NCI-H2227 treated with DMSO at 0.1 percent for 48 hours (cell line): ENCODE data around the gene RAD51B.

Experiments
- DNase-seq: peaks from one replicate; lab custom pipeline; 2025; lab: John Stamatoyannopoulos, UW

RAD51B gene

DNA sequence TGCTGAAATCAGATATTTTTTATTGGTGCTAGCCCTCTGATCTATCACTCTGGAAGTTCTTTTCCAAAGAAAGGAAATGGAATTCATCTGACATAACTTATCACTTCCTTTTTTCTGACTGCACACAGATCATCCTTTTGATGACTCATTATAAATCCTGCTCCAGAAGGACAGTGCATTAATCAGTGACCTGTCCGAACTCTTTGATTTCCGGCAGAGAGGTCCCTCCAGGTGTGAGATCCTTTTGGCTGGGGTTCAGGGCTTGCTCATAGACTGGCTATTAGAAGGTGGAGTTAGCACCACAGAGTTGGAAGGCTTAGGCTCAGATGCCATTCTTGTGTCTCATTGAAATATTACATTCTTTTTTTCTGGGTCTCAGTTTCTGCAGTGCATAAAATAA, 645.1 kb downstream of the RAD51B start:
- DNase-seq = no peak

DNA sequence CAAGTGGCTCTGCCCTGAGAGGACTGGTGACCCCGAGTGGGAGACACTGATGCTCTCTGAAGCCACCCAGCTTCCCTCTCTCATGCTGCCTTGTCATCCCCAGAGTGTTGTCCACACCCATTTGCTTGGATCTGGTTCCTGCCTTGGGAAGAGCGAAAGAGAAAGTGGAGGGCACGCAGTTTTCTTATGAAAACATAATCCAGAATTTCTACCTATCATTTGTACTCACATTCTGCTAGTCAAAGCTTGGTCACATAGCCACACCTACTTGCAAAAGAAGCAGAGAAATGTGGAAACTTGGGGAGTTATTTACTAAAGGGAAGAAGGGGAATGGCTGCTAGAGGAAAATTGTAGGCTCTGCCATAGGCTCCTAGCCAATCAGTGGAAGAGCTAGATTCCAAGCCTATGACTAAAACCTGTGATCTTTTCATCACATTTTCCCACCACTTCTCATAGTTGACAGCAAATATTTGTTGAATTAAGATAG, 647.0 kb downstream of the RAD51B start:
- no peak for DNase-seq

DNA sequence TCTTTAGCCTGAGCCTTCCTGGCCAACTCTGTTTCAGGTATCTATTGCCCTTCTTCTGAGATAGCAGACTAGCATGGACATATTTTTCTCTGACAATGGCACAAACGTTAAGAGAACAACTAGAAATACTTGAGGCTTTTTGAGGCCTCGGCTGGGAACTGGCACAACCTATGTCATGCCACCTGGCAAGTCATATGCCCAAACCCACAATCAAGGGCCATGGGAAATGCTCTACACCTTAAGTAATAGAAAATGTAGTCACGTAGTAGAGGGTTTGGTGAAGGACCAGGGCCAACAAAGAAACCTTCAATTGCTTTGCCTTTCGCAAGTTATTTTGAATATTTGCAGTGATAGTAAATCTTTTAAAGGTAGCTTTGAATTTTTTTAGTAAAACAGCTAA, 647.8 kb downstream of the RAD51B start:
- no peak for DNase-seq

DNA sequence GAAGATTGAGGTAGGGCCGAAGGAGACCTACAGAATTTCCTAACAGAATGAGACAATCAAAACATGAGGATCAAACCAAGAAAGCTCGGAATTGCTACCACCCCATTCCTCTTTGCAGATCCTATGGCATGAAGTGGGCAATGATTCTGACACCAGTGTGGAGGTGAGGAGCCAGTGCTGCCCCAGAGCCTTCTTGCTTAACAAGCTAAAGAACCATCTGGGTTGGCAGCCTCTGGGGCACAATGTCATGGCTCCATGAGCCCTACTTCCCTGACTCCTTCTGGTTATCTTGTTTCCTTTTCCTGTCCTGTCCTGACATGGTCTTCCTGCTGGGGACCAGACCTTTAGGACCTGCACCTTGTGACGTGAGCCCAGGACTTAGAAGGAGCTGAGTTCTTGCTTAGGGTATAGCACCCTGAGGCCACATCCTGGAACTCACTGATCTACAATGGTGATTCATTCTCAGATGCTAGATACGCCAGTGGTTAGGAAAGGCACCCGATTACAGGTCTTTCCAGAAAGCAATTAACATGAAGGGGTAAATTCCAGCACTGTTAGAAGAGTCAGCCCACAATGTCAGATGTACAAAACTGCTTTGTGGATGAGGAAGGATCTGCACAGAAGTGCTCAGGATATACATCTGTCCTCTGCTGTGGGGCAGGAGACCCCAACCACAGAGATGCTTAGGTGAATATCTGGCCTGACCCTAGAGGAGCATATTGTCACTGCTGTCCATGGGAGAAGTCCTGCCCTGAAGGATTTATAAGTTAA, 649.0 kb downstream of the RAD51B start:
- no peak for DNase-seq

DNA sequence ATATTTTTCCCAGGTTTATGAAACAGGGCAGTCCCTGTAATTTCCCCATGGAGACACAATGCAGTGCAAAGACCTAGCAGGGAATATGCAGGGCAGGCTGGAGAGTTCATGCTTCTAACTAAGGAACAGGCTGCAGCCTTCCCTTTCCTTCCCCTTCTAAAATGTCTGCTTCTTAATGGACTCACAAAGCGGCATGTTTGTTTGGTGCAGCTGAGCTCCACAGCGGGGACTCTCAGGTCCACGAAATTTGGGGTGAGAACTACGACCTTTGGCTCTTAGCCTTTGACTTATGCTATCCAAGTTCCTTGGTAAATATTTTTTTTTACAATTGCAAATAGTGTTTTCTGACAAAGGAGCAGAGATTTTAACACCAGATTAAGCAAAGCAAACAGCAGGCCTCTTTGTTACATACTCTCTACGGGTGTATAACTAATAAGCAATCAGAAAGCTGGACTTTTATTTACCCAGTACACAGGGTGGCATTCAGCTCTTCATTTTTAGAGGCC, 649.7 kb downstream of the RAD51B start:
- no peak for DNase-seq

DNA sequence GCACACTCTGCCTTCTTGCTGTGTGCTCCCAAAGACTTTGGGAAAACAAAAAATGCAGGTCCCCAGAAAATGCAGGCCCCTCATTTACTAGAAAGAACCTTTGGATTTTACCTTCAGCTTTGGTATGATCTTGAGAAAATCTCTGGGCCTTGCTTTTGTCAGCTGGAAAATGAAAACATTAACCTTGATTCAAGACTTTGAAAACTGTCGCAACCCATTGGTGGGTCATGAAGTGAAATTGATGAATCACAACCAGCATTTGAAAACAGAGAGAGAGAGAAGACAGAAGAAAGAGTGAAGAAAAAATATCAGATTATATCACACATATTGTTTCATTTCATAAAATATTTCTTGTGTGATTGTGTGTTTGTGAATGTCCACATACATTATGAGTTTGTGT, 650.8 kb downstream of the RAD51B start:
- no peak for DNase-seq

DNA sequence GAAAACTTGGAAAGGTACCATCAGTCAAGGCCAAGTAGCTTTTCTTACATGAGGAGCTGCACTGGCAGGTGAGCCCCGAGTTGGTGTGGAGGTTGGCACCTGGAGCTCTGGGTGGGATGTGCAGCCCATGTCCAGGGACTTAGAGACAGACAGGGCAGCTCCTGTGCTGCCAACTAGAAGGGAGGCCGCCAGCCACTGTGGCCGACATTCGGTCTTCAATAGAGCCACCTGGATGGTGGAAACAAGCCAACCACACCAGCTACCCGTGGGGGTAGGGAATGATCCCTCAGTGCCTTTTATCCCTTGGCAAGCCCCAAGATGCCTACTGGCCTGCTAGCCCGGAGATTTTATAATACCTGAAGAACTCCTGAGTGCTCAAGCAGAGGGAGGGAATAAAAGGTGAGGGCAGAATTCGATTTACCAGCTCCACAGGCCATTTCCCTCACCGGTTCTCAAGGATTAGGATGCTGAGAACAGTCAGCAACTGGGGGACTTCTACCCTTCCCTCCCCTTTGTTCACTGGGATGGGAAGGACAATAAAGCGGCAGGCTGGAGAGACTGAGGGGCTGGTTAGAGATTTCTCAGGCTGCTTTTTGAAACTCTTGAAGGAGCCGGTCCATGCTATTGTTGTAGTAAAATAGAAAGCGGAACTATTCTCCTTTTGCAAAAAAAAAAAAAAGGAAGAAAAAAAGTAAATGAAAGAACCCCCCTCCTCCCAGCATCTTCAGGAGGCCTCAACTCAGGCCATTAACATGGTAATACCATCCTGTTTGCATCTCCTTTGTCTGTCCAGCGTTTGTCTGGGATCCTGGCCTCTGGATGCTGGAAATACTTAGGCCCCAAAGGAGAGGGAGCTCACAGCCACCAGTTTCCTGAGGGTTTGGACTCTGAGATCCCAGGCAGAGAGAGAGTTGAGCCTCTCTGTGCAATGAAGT, 651.7 kb downstream of the RAD51B start:
- DNase-seq = no peak

DNA sequence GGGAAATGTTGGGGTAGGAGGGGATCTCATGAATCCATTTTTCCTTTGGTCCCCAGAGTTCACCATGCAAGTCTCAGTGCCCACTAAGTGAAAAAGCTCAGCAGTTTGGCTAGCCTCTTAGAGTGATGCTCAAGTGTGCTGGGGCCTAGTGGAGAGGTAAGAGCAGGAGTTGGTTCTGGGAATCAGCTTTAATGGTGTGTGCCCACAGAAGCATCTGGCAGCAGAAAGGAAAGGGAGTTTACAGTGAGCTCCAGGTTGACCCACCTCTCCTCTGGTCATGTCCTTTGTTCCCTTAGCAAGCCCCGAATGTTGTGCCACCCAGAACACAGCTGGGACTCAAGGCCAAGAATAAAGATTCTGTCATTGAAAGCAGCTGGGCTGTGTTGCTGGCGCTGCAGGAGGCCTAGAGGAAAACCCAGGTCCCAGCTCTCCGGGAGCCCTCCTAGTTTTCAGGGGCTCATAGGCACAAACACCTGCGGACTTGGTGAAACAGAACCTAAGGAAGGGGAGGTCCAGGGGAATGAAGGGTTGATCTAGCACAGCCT, 652.5 kb downstream of the RAD51B start:
- DNase-seq = no peak

DNA sequence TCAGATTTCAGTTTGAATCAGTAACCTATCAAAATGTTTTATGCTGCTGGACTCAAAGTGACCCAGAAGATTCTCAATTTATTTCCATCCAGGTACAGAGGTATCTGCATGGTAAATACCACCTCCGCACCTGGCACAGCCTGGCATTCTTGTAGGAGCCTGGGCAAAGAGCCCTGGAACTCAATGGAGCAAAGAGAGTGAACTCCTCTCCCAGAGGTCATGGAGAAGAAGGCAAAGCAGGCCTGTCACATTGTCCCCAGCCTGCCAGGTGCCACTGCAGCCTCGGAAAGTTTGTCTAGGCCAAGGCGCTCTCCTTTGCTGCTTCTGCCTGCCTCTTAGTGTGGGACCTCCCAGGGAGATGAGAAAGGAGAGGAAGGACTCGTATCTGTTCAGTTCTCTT, 653.5 kb downstream of the RAD51B start:
- no peak for DNase-seq

DNA sequence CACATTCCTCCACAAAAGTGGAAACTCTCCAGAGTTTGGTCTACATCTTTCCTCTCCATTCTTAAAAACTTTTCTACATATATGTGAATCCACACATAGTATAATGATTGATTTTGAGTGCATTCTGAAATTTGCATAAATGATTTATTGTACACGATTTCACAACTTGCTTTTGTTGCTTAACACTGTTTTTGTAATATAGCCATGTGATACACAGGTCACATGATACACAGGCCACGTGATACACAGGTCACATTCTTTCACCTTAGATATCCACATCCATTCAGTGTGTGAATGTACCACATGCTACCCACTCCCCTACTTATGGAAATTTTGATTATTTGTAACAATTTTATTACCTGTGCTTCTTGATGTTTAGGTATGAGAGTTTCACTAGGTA, 654.2 kb downstream of the RAD51B start:
- no peak for DNase-seq

DNA sequence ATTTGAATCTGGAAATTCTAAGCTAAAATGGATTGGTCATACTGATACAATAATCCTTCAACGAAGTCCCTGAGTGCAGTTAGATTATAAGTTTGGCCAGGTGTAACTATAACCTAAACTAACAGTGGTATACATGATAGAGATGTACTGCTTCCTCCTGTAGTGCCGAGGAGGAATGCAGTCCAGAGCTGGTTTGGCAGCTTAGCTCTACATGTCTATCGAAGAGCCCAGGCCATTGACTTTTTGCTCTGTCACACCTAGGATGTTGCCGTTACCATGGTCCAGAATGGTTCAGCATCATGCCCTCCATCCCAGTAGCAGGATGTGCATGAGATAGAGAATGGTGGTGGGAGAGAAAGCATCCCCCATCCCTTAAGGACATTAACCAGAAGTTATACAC, 655.2 kb downstream of the RAD51B start:
- no peak for DNase-seq

DNA sequence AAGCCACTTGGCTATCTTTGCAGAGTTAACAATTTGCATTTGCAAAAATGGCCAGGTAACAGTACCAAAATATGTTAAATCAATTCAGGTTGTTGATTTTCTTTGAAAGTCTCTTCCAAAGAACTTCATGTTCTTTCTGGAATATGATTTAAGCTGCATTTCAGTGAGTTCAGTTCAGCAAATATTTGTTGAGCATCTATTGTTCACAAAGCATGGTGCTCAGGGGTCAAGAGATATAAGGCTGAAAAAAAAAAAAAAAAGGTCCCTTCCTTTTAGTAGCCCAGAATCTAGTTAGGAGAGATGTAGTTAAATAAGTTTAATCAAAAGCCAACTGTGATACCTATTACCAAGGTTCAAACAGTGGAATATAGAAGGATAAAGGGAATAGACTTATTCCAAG, 656.2 kb downstream of the RAD51B start:
- DNase-seq = no peak

DNA sequence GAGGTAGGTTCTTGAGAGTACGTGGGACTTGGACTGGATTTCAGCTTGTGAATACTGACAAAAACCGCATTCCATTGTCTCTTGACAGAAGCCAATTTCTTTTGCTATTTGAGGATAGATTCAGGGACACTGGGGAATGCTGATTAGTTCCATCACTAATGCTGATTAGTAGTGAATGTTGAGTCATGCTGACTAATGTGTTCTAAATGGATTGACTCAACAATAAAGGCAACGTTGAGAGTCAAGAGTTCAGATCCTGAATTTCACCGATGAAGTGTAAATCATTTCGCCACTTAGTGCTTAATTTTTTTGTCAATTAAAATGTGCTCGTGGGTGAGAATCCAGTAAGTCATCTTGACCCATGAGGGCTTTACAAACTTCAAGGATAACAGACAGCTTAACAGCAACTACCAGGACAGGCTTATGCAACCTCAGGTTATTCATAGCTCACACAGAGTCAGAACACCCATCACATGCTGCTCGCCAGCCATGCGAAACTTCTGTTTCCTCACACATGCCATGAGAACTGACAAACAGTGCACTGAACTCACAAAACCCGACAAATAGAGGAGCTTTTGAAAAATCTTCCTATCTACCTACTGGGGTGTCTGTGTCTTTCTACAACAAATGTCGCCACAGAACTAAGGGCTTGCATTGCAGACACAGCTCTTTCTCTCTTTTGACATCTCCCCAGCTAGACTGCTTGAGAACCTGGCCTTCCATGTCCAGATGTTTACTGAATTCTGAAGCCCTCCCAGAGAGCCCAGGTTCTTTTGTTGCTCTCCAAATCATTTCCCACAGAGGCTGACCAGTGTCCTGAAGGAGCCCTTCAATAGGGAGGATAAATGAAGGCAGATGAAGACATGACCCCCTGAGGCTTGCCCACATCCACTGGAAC, 656.9 kb downstream of the RAD51B start:
- no peak for DNase-seq

DNA sequence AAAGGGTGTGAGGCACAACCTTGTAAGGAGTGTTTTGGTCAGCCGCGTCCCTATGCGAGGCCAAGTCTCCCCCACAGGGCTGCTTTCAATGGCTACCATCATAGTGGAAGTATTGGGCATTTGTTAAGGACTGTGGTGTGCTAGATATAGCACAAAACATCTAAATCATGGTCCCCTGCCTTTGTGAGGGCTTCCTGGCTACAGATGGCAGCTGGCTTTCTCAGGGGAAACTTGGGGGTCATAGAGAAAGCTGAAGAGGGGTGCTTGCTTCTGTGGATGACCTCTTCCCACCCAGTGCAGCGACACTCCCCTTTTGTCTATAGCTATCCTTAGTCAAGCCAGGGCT, 657.5 kb downstream of the RAD51B start:
- no peak for DNase-seq

DNA sequence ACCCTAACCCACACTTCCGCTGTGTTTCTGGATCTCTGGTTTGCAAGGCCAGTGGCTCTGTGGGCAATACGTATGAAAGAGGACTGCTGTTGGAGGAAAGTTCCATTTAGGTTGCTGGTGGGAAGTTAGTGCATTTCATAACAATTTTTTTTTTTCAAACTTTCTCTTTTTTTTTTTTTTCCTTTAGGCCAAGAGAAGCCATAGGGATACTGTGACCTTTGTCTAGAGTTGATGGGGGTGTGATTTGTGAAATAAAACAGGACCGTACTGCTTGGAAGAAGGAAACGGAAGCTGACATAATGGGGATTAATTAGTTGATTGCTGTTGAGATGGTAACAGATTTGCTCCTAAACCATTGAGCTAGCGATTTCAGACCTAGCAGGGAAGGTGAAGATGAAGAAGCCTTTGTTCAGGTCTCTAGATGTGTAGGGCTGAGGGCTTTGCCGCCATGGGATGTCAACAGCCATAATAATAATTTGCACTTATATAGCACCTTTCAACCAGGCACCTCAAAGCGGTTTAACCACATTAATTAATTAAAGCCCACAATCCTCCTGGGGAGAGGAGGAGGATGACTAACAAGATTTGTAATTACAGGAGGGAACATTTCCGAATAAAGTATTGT, 658.0 kb downstream of the RAD51B start:
- DNase-seq = no peak

DNA sequence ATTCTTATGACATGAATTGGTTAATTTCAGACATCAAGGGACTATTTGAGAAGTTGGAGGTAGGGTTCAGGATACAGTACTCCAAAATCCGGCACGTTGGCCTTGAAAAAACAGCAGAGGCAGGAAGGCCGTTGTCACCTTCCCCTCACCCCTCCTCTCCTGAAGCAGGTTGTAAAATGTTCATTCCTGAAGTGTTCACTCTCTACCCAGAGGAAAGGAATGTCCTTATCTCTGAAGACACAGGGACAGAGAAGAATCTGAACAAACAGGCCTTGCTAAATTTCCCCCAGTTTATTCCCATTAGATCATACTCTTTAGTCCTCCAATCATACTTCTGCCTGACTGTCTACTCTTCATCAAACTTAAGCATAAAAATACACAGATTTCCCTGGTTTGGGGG, 659.7 kb downstream of the RAD51B start:
- DNase-seq = no peak

DNA sequence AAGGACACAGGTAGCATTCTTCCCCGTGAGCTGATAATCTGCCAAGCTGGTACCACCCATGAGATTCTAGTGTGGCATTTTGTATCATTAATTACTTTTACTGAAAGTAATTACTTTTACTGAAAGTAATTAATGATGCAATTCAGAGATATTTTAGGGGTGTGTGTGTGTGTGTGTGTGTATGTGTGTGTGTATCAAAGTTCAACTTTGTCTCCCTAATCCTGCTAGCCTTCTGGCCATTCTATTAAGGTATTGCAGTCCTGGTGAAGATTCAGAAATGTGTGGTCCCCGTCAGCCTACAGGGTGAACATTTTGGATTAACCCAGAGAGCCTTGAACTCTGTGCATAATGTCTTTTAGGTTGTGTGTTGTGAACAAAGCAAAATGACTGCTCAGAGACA, 662.4 kb downstream of the RAD51B start:
- DNase-seq = no peak

DNA sequence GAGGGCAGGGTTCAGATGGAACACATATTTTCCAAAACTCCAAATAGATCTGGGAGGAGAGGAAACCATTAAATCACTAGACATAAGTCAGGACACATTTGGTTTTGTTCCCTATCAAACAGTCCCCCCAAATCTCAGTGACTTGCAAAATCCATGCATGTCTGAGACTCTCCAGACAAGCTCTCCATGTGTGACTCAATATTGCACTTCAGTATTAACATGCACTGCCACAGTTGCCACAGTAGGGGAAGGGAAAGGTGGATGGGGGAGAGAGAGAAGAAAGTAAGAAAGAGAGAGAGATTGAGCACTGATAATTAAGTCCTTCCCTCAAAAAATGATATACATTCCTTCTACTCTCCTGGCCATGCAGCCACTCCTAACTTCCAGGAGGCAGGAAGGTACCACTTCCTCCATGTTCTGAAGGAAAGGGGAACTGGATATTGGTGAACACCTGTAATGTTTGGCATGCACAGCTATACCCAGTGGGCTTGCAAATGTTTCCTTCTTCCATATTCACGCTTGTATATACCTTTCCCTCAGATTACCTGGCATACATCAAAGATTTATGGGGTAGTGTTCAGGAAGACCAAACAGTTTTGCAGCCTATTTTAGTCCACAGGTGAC, 663.3 kb downstream of the RAD51B start:
- no peak for DNase-seq

DNA sequence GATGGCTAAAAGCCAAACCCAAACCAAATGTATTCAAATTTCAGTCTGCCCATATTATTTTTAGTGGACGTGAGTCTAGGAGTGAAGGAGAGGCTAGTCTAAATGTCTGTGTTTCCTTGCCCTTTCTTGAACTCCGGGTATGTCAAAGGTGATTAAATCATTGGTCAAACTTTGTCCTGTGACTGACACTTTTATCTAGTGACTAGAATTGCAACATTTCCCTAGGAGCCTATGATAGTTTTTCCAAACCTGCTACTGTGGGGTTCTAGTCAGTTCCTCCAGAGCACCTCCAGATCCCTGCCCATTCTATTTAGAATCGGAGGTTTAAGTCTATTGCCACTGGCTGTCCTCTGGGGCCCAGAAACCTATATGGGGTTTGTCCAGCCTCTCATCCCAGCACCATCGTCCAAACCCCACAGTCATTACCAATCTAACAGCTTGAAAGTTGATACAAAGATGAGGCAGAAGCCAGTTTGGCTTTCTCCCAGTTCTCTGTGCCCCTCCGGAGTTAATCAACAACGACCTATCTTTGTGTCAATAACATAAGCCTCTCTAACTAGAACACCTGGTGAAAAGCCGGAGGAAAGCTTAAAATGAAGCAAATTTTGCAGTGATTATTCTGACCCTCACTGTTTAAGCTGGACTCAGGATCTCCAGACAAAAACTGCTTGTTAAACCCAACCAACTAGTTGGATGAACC, 666.6 kb downstream of the RAD51B start:
- no peak for DNase-seq

DNA sequence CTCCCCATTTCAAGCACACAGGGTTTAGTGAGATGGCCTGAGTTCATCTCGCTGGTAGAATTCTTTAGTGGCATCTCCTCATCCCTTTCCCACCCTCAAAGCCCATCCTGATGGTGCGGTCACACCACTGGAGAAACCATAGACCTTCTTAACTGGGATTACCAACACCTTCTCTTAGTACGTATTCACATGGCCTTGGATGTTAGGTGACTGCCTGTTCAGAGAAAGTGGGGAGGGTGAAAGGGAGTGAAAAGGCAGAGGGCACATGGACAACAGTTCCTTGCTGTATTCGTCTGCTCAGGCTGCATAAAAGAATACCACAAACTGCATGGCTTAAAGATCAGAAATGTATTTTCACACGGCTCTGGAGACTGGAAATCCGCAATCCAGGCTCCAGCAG, 667.2 kb downstream of the RAD51B start:
- DNase-seq = no peak
